Tibial nerve (tissue), 4 donors: ENCODE data around the gene FAM222B. TPM values are rescaled to one million over a fixed set of nuclear protein-coding genes. Genes with fewer than 3 reads are reported as not detected.
A peak's percentile ranks its signal among the peaks of the same experiment; 100 is the strongest.

Experiments used
- DNase-seq, 2 donors: peaks; one replicate each; pipeline ENCODE4 v3.0.0-alpha.2; 2019; ENCODE audit warnings: low spot score in 2 of 2
- H3K27ac ChIP-seq, 4 donors: fragments of 200-600 bp; sonication (generic) in 3 of 4; one replicate each; pipeline ENCODE4 v1.5.1; 2017 to 2019; ENCODE audit warnings: mild to moderate bottlenecking in 1 of 4
- H3K27me3 ChIP-seq, 2 donors: fragments of 200-600 bp; sonication (generic) in 1 of 2; one replicate each; pipeline versions ENCODE4 v1.5.1 to v1.6.0; 2017 to 2019
- H3K36me3 ChIP-seq, 3 donors: fragments of 200-600 bp; sonication (generic); one replicate each; pipeline ENCODE4 v1.5.1; 2018 to 2019
- H3K4me1 ChIP-seq, 4 donors: fragments of 200-600 bp; sonication (generic) in 3 of 4; one replicate each; pipeline ENCODE4 v1.5.1; 2017 to 2019
- H3K4me3 ChIP-seq, 4 donors: fragments of 200-600 bp; sonication (generic) in 3 of 4; one replicate each; pipeline ENCODE4 v1.5.1; 2017 to 2019; ENCODE audit warnings: mild to moderate bottlenecking in 1 of 4, moderate library complexity in 1 of 4
- H3K9me3 ChIP-seq, 4 donors: fragments of 200-600 bp; sonication (generic) in 3 of 4; one replicate each; pipeline ENCODE4 v1.5.1; 2017 to 2019
- EP300 ChIP-seq, 2 donors: sonication (generic); formaldehyde crosslinking; IDR thresholded peaks; one replicate each; pipeline ENCODE4 v1.6.1; 2017; ENCODE audit warnings: antibody characterized with exemption in 2 of 2, mild to moderate bottlenecking in 1 of 2
- POLR2A ChIP-seq, 2 donors: fragments of 450-650 bp; IDR thresholded peaks; one replicate each; pipeline ENCODE4 v1.6.1; 2017; ENCODE audit warnings: antibody characterized with exemption in 2 of 2, mild to moderate bottlenecking in 2 of 2, moderate library complexity in 2 of 2
- WGBS, 2 donors: methylation state at CpG; one replicate each; pipeline ENCODE4 v1.1.5; 2018; 5-methylcytosine and 5-hydroxymethylcytosine counted together
- total RNA-seq, 4 donors: library from RNA; depleted of rRNA; stranded (reverse); fragments of >200 nt; gene quantifications; one replicate each; pipeline ENCODE4 v1.1.0, GENCODE V29; 2016
- TF ChIP-seq, protein P1 (sequence below), 5 experiments: fragments of 200-600 bp in 3 of 5; fragments of 450-650 bp in 2 of 5; sonication (generic) in 3 of 5; IDR thresholded peaks; one replicate each; pipeline ENCODE4 v1.5.1; 2016 to 2019; ENCODE audit warnings: antibody characterized with exemption in 5 of 5, mild to moderate bottlenecking in 3 of 5, moderate library complexity in 2 of 5

Gene FAM222B
- total RNA-seq, 4 donors from 2014 or later: 6.1 to 17.1 (median 11.4) TPM

DNA sequence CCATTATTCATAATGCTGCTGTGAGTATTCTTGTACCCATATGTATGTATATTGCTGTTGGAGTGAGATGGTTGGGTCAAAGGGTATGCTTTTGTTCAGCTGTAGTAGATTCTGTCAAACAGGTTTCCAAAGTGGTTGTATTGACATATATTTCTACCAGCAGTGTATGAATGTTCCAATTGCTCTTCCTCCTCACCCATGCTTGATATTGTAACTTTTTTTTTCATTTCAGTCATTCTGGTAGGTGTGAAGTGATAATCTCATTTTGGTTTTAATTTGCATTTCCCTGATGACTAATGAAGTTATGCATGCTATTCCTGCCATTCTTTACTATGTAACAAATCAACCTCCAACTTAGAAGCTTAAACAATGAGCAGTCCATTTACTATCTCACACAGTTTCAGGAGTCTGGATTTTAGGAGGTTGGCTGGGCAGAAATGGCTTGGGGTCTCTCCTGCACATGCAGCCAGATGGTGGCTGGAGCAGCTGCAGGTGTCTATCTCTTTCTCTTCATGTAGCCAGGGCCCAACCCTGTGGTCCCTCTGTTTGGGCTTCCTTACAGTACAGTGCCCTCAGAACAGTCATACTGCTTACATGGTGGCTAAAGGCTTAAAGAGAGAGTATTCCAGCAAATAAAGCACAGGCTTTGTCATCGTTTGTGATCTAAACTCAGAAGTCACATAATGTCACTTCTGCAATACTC is 33.4 kb upstream of the FAM222B start:
- no peaks in the 10 kb centered on the region for H3K9me3 ChIP-seq
- H3K4me3 ChIP-seq: no peak overlapping the region
- H3K27ac ChIP-seq: no peak overlapping the region
- WGBS, 2 donors: 26 to 31% methylated on average over 1 of the region's 1 CpG
- H3K4me1 ChIP-seq: no peaks in the 10 kb centered on the region
- no peaks in the 10 kb centered on the region for H3K27me3 ChIP-seq
- DNase-seq: no peak
- H3K36me3 ChIP-seq: peaks cover under 1 to 37% (median 20%) of the 10 kb centered on the region in 3 donors
- no peak for TF ChIP-seq POLR2A (IDR thresholded peaks at IDR 0.05)
- no peak for TF ChIP-seq EP300 (IDR thresholded peaks at IDR 0.05)
- TF ChIP-seq, protein P1, sequence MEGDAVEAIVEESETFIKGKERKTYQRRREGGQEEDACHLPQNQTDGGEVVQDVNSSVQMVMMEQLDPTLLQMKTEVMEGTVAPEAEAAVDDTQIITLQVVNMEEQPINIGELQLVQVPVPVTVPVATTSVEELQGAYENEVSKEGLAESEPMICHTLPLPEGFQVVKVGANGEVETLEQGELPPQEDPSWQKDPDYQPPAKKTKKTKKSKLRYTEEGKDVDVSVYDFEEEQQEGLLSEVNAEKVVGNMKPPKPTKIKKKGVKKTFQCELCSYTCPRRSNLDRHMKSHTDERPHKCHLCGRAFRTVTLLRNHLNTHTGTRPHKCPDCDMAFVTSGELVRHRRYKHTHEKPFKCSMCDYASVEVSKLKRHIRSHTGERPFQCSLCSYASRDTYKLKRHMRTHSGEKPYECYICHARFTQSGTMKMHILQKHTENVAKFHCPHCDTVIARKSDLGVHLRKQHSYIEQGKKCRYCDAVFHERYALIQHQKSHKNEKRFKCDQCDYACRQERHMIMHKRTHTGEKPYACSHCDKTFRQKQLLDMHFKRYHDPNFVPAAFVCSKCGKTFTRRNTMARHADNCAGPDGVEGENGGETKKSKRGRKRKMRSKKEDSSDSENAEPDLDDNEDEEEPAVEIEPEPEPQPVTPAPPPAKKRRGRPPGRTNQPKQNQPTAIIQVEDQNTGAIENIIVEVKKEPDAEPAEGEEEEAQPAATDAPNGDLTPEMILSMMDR (IDR thresholded peaks at IDR 0.05): no peak

DNA sequence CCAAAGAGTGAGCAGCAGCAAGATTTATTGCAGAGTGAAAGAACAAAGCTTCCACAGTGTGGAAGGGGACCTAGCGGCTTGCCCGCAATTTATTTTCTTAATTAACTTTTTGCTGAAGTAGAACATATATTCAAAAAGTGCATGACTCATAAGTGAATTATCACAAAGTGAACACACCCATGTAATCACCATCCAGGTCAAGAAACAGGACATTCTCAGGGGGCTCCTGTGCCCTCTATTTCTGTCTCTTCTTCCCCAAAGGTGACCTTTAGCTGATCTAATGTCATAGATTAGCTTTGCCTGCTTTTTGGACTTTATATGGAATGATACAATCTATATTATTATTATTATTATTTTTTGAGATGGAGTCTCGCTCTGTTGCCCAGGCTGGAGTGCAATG is 32.2 kb upstream of the FAM222B start:
- Histone ChIP-seq H3K4me1 (no peaks in the 10 kb centered on the region), H3K27me3 (no peaks in the 10 kb centered on the region), H3K4me3 (no peak overlapping the region), H3K36me3 (peaks cover 0 to 24% (median 9%) of the 10 kb centered on the region in 3 donors), H3K9me3 (no peaks in the 10 kb centered on the region), H3K27ac (no peak overlapping the region)
- 62 to 66% methylated on average over 3 of the region's 3 CpGs for WGBS, 2 donors
- TF ChIP-seq, protein P1 (IDR thresholded peaks at IDR 0.05): no peak
- TF ChIP-seq EP300 (IDR thresholded peaks at IDR 0.05) (no peak), POLR2A (IDR thresholded peaks at IDR 0.05) (no peak)
- DNase-seq: no peak

DNA sequence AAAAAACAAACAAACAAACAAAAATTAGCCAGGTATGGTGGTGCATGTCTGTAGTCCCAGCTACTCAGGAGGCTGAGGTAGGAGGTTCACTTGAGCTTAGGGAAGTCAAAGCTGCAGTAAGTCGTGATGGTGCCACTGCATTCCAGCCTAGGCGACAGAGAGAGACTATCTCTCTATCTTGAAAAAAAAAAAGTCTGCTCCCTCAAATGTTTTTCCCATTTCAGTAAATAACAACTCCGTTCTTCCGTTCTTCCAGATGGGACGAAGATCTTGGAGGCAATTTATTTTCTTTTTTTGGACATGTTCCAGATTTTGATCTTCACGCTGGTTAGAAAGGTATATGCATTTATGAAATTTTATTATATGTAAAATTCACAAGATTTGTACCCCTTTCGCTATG is 31.2 kb upstream of the FAM222B start:
- Histone ChIP-seq H3K36me3 (peaks cover 0 to 15% (median 2%) of the 10 kb centered on the region in 3 donors), H3K4me1 (no peaks in the 10 kb centered on the region), H3K27me3 (no peaks in the 10 kb centered on the region), H3K4me3 (no peak overlapping the region), H3K9me3 (no peaks in the 10 kb centered on the region), H3K27ac (no peak overlapping the region)
- DNase-seq: no peak
- TF ChIP-seq POLR2A (IDR thresholded peaks at IDR 0.05): no peak
- WGBS, 2 donors: 88 to 89% methylated on average over 7 of the region's 7 CpGs

DNA sequence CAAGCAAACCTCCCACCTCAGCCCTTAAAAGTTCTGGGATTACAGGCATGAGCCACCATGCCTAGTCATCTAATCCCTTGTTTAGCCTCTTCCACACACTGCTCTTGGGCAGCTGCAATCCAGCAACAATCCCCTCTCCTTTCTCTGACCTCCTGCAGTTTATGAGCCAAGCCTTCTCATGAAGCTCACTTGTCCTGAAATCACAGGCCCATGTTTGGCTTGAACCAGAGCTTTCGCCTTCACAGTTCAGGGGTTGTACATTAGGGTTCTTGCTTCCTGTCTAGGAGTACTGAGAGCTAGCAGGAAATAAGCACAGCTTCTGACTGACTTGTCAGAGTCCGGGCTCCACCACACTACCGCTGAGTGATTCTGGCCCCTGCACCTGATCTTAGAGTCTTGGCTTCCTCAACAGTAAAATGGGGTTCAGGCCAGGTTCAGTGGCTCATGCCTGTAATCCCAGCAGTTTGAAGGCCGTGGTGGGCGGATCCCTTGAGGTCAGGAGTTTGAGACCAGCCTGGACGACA is 28.5 kb upstream of the FAM222B start:
- no peaks in the 10 kb centered on the region for H3K9me3 ChIP-seq
- 71 to 82% methylated on average over 6 of the region's 6 CpGs for WGBS, 2 donors
- H3K27ac ChIP-seq: peak overlapping the region in 1 of 4 donors; percentile 26
- DNase-seq: no peak
- H3K36me3 ChIP-seq: no peaks in the 10 kb centered on the region
- H3K4me3 ChIP-seq: no peak overlapping the region
- H3K27me3 ChIP-seq: no peaks in the 10 kb centered on the region
- no peaks in the 10 kb centered on the region for H3K4me1 ChIP-seq
- no peak for TF ChIP-seq EP300 (IDR thresholded peaks at IDR 0.05)
- no peak for TF ChIP-seq POLR2A (IDR thresholded peaks at IDR 0.05)
- TF ChIP-seq, protein P1 (IDR thresholded peaks at IDR 0.05): no peak

DNA sequence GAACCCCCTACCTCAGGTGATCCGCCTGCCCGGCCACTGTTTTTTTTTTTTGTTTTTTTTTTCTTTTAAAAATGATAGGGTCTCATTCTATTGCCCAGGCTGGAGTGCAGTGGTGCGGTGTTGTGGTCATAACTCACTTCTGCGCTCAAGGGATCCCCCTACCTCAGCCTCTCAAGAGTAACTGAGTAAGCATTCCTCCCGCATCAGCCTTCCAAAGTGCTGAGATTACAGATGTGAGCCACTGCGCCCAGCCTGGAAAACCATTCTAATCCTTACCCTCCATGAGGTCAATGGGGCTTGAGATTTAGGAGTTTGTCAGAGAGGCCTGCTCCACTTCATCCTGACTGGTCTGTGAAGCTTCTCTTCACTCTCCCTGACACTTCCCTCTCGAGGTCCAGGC is 24.7 kb upstream of the FAM222B start:
- 87 to 89% methylated on average over 7 of the region's 7 CpGs for WGBS, 2 donors
- no peak for DNase-seq
- no peaks in the 10 kb centered on the region for H3K36me3 ChIP-seq
- H3K4me1 ChIP-seq: no peaks in the 10 kb centered on the region
- H3K9me3 ChIP-seq: no peaks in the 10 kb centered on the region
- no peak overlapping the region for H3K27ac ChIP-seq
- H3K4me3 ChIP-seq: no peak overlapping the region
- H3K27me3 ChIP-seq: no peaks in the 10 kb centered on the region
- TF ChIP-seq, protein P1 (IDR thresholded peaks at IDR 0.05): no peak
- TF ChIP-seq POLR2A (IDR thresholded peaks at IDR 0.05) (no peak), EP300 (IDR thresholded peaks at IDR 0.05) (no peak)
